ENCODE measurements around the gene STYXL2. TPM values are rescaled to one million over a fixed set of nuclear protein-coding genes. Genes with fewer than 3 reads are reported as not detected.

STYXL2 gene
- total and polyA plus RNA-seq, 4 donors: 0.02 to 0.57 (median 0.09) TPM

DNA sequence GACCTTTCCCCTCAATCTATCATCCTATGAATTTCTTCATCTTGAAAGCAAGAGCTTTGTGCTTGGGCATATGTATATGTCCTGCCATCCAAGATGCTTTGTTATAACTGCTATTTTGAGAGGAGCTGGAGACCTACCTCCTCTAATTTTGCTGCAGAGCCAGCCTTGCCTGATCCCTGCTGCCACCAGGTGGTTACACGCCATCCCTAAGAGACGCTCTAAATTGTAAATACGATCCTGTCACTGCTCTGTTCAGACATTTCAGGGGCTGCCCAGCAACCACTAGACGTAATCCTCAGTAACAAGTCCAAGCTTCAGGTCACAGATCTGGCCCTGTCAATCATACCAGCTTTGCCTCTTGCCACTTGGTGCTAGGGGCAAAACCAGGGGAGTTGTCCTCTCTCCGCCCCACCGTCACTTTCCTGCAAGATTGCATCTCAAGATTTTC, 36.6 kb upstream of the STYXL2 start:
- DNase-seq (peak; percentile 37 to 56 (median 55)), ATAC-seq (ENCODE audit: insufficient read depth, low FRiP score) (no peak)
- no peaks in the 10 kb centered on the region for H3K36me3 ChIP-seq (ENCODE audit: control insufficient read depth in 4 of 4, insufficient read depth in 4 of 4, low read length in 4 of 4)
- TF ChIP-seq, protein P1, sequence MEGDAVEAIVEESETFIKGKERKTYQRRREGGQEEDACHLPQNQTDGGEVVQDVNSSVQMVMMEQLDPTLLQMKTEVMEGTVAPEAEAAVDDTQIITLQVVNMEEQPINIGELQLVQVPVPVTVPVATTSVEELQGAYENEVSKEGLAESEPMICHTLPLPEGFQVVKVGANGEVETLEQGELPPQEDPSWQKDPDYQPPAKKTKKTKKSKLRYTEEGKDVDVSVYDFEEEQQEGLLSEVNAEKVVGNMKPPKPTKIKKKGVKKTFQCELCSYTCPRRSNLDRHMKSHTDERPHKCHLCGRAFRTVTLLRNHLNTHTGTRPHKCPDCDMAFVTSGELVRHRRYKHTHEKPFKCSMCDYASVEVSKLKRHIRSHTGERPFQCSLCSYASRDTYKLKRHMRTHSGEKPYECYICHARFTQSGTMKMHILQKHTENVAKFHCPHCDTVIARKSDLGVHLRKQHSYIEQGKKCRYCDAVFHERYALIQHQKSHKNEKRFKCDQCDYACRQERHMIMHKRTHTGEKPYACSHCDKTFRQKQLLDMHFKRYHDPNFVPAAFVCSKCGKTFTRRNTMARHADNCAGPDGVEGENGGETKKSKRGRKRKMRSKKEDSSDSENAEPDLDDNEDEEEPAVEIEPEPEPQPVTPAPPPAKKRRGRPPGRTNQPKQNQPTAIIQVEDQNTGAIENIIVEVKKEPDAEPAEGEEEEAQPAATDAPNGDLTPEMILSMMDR (IDR thresholded peaks at IDR 0.05; ENCODE audit: control extremely low read depth, extremely low read depth): peak; percentile 12
- H3K27ac ChIP-seq (ENCODE audit: low read depth in 1 of 2, low read length in 1 of 2): no peak overlapping the region
- WGBS, 2 donors: 39 to 49% methylated on average over 6 of the region's 6 CpGs
- peaks cover 0 to 2% (median 0%) of the 10 kb centered on the region in 5 donors for H3K4me1 ChIP-seq (ENCODE audit: control insufficient read depth in 5 of 5, insufficient read depth in 5 of 5, low read length in 5 of 5)
- H3K4me3 ChIP-seq: no peak overlapping the region
- no peak overlapping the region for H3K9ac ChIP-seq (ENCODE audit: insufficient read depth in 1 of 2, low read length in 2 of 2)
- H3K27me3 ChIP-seq (ENCODE audit: control insufficient read depth in 3 of 3, insufficient read depth in 3 of 3, low read length in 2 of 3): no peaks in the 10 kb centered on the region
- H3K9me3 ChIP-seq (ENCODE audit: control insufficient read depth in 4 of 4, insufficient read depth in 3 of 4, low read length in 3 of 4): no peaks in the 10 kb centered on the region

DNA sequence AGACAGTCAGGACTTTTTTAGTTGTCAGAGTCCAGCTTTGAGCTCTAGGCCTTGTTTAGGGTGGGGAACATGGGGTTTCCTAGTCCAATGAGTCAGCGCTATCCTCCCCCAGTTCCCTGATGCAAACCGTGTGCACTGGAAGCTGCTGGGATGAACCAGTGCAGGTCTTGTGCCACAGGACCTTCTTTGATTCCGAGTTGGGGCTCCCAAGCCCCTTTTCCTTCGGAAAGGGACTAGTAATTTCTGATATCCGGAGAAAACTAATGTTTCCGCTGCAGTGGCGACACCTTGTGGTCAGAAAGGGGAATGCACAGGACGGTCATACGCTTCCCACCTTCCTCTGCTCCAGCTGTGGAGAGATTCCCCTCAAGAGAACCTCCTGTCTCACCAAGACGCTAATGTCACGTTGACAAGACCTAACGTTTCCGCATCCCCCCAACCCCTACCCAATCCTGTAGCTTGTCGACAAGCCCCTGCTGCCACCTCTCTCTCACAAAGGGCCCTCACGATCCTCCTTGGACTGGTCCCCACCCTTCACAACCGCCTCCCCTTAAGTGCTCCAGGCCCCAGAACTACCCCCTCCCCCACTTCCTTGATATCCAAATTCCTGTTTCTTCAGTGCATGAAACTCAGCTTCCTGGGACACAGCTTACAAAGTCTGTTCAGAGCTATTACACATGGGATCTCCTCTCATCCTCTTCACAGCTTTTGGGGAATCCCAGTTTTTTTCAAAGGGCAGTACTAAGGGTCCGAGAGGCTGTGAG, 34.6 kb upstream of the STYXL2 start:
- H3K9me3 ChIP-seq (ENCODE audit: control insufficient read depth in 4 of 4, insufficient read depth in 3 of 4, low read length in 3 of 4): no peaks in the 10 kb centered on the region
- H3K36me3 ChIP-seq (ENCODE audit: control insufficient read depth in 4 of 4, insufficient read depth in 4 of 4, low read length in 4 of 4): no peaks in the 10 kb centered on the region
- H3K9ac ChIP-seq (ENCODE audit: insufficient read depth in 1 of 2, low read length in 2 of 2): no peak overlapping the region
- 12 to 21% methylated on average over 17 of the region's 17 CpGs for WGBS, 2 donors
- ATAC-seq (ENCODE audit: insufficient read depth, low FRiP score) (peak; percentile 87), DNase-seq (peak; percentile 71 to 78 (median 76))
- no peak overlapping the region for H3K4me3 ChIP-seq
- H3K27me3 ChIP-seq (ENCODE audit: control insufficient read depth in 3 of 3, insufficient read depth in 3 of 3, low read length in 2 of 3): no peaks in the 10 kb centered on the region
- H3K27ac ChIP-seq (ENCODE audit: low read depth in 1 of 2, low read length in 1 of 2): no peak overlapping the region
- peaks cover 0 to 2% (median 0%) of the 10 kb centered on the region in 5 donors for H3K4me1 ChIP-seq (ENCODE audit: control insufficient read depth in 5 of 5, insufficient read depth in 5 of 5, low read length in 5 of 5)
- TF ChIP-seq, protein P1 (IDR thresholded peaks at IDR 0.05; ENCODE audit: control extremely low read depth, extremely low read depth): peak; percentile 89

DNA sequence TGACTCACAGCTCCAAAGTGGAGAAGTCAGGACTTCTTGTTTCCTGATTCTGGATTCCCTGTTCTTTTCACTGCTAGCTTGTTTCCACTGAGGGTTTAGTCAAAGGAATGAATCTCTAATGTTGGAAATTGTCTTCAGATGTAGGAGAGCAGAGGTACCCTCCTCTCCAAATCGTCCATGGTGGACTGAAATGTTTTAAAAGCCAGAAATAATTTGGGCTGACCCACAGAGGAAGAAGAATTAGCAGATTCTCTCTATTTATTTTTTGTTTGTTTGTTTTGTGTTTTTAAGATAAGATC, 34.1 kb upstream of the STYXL2 start:
- H3K4me3 ChIP-seq: no peak overlapping the region
- H3K9ac ChIP-seq (ENCODE audit: insufficient read depth in 1 of 2, low read length in 2 of 2): no peak overlapping the region
- no peaks in the 10 kb centered on the region for H3K27me3 ChIP-seq (ENCODE audit: control insufficient read depth in 3 of 3, insufficient read depth in 3 of 3, low read length in 2 of 3)
- TF ChIP-seq, protein P1 (IDR thresholded peaks at IDR 0.05; ENCODE audit: control extremely low read depth, extremely low read depth): no peak
- ATAC-seq (ENCODE audit: insufficient read depth, low FRiP score): no peak
- WGBS, 2 donors: 44 to 71% methylated on average over 1 of the region's 1 CpG
- DNase-seq: no peak
- no peaks in the 10 kb centered on the region for H3K9me3 ChIP-seq (ENCODE audit: control insufficient read depth in 4 of 4, insufficient read depth in 3 of 4, low read length in 3 of 4)
- H3K27ac ChIP-seq (ENCODE audit: low read depth in 1 of 2, low read length in 1 of 2): no peak overlapping the region
- H3K4me1 ChIP-seq (ENCODE audit: control insufficient read depth in 5 of 5, insufficient read depth in 5 of 5, low read length in 5 of 5): peaks cover 0 to 2% (median 0%) of the 10 kb centered on the region in 5 donors
- H3K36me3 ChIP-seq (ENCODE audit: control insufficient read depth in 4 of 4, insufficient read depth in 4 of 4, low read length in 4 of 4): no peaks in the 10 kb centered on the region
